Brain microvascular endothelial cell (primary cell): Measurements from ENCODE around the gene YRDC.

Experiments used
- DNase-seq: peaks from one replicate; pipeline ENCODE4 v3.0.0-alpha.2; 2020
- H3K27ac ChIP-seq: fragments of 250-450 bp; sonication (Bioruptor Pico); 2 replicates; pipeline ENCODE4 v1.5.1; 2020; ENCODE audit warnings: mild to moderate bottlenecking, moderate library complexity
- H3K27me3 ChIP-seq: fragments of 250-450 bp; sonication (Bioruptor Pico); replicated peaks from 2 replicates; pipeline ENCODE4 v1.5.1; 2020; ENCODE audit warnings: mild to moderate bottlenecking
- H3K36me3 ChIP-seq: fragments of 250-450 bp; sonication (Bioruptor Pico); replicated peaks from 2 replicates; pipeline ENCODE4 v1.5.1; 2020; ENCODE audit warnings: mild to moderate bottlenecking
- H3K4me3 ChIP-seq: 2 replicates; pipeline ENCODE4 v1.5.1; 2011; ENCODE audit warnings: low read depth, mild to moderate bottlenecking, control low read depth, low read length, moderate library complexity
- in situ Hi-C: cut with HindIII; loops from 2 replicates; pipeline ENCODE4 v1.10.0; 2017; ENCODE audit warnings: low sequenced_read_pairs, low pct_ligation_motif_present
- TF ChIP-seq, protein P1 (sequence below): IDR thresholded peaks from 2 replicates; pipeline ENCODE4 v1.5.1; 2011; ENCODE audit warnings: low read depth, mild to moderate bottlenecking, moderate library complexity, low read length, control low read depth, inconsistent platforms; ENCODE audit errors: missing control alignments

Gene YRDC

GRCh38 chr1:37755290-37755689 is 52.7 kb downstream of the YRDC start:
- in situ Hi-C loops = no loop called here

DNA sequence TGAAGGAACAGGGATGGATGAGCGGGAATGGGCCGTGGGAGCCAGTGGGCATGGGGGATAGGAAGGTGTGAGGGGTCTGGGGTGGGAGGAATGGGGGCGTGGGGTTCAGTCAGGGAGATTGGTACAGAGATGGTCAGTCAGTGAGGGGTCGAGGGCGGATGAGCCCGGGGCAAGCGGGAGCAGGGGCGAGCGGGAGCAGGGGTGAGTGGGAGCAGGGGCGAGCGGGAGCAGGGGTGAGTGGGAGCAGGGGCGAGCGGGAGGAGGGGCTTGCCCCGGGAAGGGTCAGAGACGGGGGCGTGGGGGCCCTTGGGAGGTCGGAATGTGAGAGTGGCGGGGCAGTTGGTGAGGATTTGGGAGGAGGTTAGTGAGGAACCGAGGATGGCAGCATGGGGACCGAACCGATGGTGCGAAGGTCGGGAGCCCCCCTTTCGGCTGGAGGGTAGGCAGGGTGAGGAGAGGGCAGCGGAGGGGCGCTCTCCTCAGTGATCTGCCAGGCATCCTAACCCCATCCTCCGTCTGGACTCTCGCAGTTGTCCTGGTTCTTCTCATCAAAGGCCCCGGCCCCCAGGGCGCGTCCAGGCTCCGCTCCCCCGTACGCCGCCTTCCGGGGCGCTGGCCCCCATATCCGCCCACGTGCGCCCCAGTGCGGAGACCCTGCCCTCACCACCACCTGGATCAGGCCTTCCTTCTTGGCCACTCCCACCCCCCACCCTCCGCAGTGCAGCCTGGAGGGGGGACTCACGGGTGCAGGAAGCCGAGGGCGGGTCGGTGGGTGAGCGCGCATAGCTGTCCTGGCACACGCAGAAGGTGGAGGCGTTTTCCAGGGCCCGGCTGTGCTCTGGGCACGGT is 54.3 kb downstream of the YRDC start:
- TF ChIP-seq, protein P1, sequence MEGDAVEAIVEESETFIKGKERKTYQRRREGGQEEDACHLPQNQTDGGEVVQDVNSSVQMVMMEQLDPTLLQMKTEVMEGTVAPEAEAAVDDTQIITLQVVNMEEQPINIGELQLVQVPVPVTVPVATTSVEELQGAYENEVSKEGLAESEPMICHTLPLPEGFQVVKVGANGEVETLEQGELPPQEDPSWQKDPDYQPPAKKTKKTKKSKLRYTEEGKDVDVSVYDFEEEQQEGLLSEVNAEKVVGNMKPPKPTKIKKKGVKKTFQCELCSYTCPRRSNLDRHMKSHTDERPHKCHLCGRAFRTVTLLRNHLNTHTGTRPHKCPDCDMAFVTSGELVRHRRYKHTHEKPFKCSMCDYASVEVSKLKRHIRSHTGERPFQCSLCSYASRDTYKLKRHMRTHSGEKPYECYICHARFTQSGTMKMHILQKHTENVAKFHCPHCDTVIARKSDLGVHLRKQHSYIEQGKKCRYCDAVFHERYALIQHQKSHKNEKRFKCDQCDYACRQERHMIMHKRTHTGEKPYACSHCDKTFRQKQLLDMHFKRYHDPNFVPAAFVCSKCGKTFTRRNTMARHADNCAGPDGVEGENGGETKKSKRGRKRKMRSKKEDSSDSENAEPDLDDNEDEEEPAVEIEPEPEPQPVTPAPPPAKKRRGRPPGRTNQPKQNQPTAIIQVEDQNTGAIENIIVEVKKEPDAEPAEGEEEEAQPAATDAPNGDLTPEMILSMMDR = no peak
- Histone ChIP-seq H3K27ac (no peak overlapping the region), H3K36me3 (no peaks in the 10 kb centered on the region), H3K27me3 (peaks cover 35% of the 10 kb centered on the region), H3K4me3 (no peak overlapping the region)
- DNase-seq = no peak
- in situ Hi-C loops = no loop called here

More at GRCh38 chr1:37755290-37755689, 52.7 kb downstream of the YRDC start:
- Histone ChIP-seq H3K27me3 (peaks cover 35% of the 10 kb centered on the region), H3K36me3 (no peaks in the 10 kb centered on the region), H3K4me3 (no peak overlapping the region), H3K27ac (no peak overlapping the region)
- no peak for DNase-seq
- TF ChIP-seq, protein P1 = no peak
